HG03565 (cell line): Measurements from ENCODE around the gene CLASP1.
"Not testable (repeated sequence)": the region's sequence is repeated elsewhere in the genome, so short reads cannot be mapped to it uniquely, and the experiment has no call there.

ENCODE experiments used
- ATAC-seq: cut with Tn5 transposase; IDR thresholded peaks from one replicate; pipeline ENCODE4 v1.9.1; 2021; ENCODE audit warnings: mild to moderate bottlenecking, moderate library complexity; ENCODE audit not compliant: unreplicated experiment

The CLASP1 gene

GRCh38 chr2:121625953-121626352 lies 23.3 kb downstream of the CLASP1 start:
- no peak for ATAC-seq

- ATAC-seq = peak; percentile 52
Observed at GRCh38 chr2:121617042-121617599, 32.1 kb downstream of the CLASP1 start.

GRCh38 chr2:121613774-121614173 lies 35.5 kb downstream of the CLASP1 start:
- no peak for ATAC-seq

- no peak for ATAC-seq
Observed at GRCh38 chr2:121613152-121613551, 36.1 kb downstream of the CLASP1 start.

- no peak for ATAC-seq
Observed at GRCh38 chr2:121611730-121612705, 37.2 kb downstream of the CLASP1 start.

- ATAC-seq = not testable (repeated sequence)
Observed at GRCh38 chr2:121611048-121611649, 38.1 kb downstream of the CLASP1 start.

- ATAC-seq = not testable (repeated sequence)
Observed at GRCh38 chr2:121610487-121610874, 38.8 kb downstream of the CLASP1 start.

DNA sequence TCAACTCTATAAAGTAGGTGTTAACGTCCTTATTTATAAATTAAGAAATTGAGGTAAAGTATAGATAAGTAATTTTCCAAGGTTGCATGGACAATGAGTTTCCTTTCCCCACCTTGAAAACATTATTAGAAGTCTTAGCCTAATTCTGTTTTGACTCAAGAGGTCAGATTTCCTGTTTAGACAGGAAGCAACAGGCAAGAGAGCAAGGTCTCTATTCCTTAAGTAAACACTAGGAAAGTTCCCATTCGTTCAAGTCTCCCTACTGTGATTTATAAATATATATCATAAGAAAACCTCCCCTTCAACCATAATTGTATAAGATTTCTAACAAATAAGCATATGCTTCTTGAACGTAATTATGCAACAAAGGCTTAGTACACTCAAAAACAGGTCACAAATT lies 40.3 kb downstream of the CLASP1 start:
- no peak for ATAC-seq

DNA sequence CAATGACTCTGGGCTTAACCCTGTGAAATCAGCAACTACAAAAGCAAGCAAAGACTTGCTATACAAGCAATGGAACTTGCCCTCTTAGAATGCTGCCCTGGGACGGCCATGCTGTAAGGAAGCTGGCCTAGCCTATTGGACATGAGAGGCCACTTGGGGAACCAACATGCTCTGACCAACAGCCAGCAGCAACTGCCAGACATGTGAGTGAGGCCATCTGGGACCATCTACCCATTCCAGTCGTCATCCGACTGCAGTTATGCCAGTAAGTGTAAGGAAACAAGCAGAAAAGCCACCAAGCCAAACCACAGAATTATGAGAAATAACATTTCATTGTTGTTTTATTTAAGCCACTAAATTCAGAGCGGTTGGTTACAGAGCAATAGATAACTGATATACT lies 40.9 kb downstream of the CLASP1 start:
- ATAC-seq = no peak

GRCh38 chr2:121605820-121606733 lies 43.2 kb downstream of the CLASP1 start:
- ATAC-seq = no peak

DNA sequence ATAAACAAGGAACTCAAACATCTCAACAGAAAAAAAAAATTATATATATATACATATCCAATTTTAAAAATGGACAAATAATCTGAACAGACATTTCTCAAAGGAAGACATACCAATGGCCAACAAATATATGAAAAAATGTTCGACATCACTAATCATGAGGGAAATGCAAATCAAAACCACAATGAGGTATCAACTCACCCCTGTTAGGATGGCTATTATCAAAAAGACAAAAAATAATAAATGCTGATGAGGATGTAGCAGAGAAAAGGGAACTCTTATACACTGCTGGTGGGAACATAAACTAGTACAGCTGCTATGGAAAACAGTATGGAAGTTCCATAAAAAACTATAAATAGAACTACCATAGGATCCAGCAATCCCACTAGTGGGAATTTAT lies 46.1 kb downstream of the CLASP1 start:
- no peak for ATAC-seq

- ATAC-seq = peak; percentile 44
Observed at GRCh38 chr2:121599963-121600651, 49.2 kb downstream of the CLASP1 start.

DNA sequence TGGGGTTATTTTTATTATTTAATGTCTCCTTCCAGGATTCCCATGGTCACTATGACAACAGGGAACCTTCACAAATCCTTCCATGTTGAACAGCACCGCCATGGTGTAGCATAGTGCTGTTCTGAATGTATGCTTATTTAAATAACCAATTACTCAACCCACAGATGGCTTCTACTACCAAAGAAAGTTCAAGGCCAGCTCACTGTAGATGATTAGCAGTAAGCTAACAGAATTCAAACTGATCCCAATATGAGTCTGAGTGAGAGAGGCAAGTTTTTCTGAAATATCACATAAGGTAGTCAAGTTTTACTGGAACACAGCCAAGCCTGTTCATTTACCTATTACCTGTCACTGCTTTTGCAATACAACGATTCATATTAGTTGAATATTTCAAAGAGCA lies 51.2 kb downstream of the CLASP1 start:
- no peak for ATAC-seq

GRCh38 chr2:121596221-121597080 lies 52.8 kb downstream of the CLASP1 start:
- ATAC-seq = peak; percentile 40

DNA sequence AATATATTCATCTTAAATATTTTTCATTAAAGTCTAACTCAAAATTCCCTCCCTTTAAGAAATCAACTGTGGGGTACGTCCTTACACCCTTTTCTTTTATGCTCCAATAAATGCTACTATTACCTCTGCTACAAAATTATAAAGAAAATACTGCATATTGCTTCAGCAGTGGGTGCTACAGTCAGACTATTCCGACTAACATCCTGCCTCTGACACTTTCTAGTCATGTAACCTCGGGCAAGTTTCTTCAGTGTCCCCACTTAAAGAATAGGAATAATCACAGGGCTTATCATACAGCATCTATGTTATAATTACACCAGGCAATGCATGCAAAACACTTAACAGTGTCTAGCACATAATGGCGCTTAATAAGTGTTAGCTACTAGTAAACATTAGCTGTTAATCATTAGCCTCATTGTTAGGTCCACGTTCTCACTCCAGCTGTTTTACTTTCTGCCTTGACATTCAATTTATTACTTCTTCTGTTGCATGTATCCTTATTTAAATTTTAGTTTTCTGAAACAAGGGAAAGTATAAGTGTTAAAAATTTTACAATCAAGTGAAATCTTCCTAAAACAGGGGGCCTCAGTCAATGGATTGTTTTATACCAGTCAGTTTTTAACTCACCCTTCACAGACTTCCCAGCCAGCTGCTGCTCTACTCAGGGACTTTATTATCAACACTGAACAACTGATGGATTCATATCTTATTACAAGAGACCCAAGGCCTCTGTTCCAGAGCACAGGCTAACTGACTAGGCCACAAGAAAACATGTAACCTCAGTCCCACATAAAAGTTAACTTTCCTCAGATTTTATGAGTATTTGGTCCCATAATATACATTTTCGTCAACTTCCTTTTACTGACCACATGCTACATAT lies 54.0 kb downstream of the CLASP1 start:
- ATAC-seq = no peak

- no peak for ATAC-seq
Observed at GRCh38 chr2:121591199-121591598, 58.1 kb downstream of the CLASP1 start.

- no peak for ATAC-seq
Observed at GRCh38 chr2:121588357-121588756, 60.9 kb downstream of the CLASP1 start.

GRCh38 chr2:121587131-121587530 lies 62.1 kb downstream of the CLASP1 start:
- no peak for ATAC-seq
